Lower lobe of right lung (tissue), 2 donors: ENCODE measurements around the gene MSL2. TPM values are rescaled to one million over a fixed set of nuclear protein-coding genes. Genes with fewer than 3 reads are reported as not detected.

Experiments used
- ATAC-seq, 2 donors: fragments of 200-7000 bp; cut with Tn5 transposase; one replicate each; pipeline ENCODE4 v1.9.1; 2020 to 2022; ENCODE audit warnings: mild to moderate bottlenecking in 2 of 2, moderate library complexity in 2 of 2
- DNase-seq: peaks from one replicate; pipeline ENCODE4 v3.0.0-alpha.2; 2020
- H3K27ac ChIP-seq: fragments of 200-600 bp; one replicate; pipeline ENCODE4 v1.8.0; 2022
- H3K27me3 ChIP-seq: fragments of 200-600 bp; one replicate; pipeline ENCODE4 v1.8.0; 2022; ENCODE audit warnings: low read depth
- H3K36me3 ChIP-seq: fragments of 200-600 bp; one replicate; pipeline ENCODE4 v1.8.0; 2022; ENCODE audit warnings: mild to moderate bottlenecking
- H3K4me1 ChIP-seq: fragments of 200-600 bp; one replicate; pipeline ENCODE4 v1.8.0; 2022
- H3K4me3 ChIP-seq: fragments of 200-600 bp; one replicate; pipeline ENCODE4 v1.8.0; 2022; ENCODE audit warnings: mild to moderate bottlenecking
- H3K9me3 ChIP-seq: fragments of 200-600 bp; one replicate; pipeline ENCODE4 v1.8.0; 2022
- intact Hi-C: fragments of 100-400 bp; cut with DNase I; formaldehyde crosslinking; loops from one replicate; pipeline ENCODE4 v1.11.0; 2022
- long read RNA-seq: library from polyadenylated mRNA; unstranded; transcript quantifications from one replicate; pipeline ENCODE4 v2.0.0, GENCODE V29; 2021
- total RNA-seq: library from RNA; stranded (reverse); fragmentation: NEBNext Ultra II Directional; extraction: Animal tissue kit (Norgen Biotek cat#: 25700); gene quantifications from one replicate; pipeline ENCODE4 v1.2.1, GENCODE V29; 2021
- TF ChIP-seq, protein P1 (sequence below): fragments of 200-600 bp; IDR thresholded peaks from one replicate; pipeline ENCODE4 v1.8.0; 2022; ENCODE audit warnings: antibody characterized with exemption, mild to moderate bottlenecking
- donor health status: DM: no; HTN: yes; CAD: no; lungs with severe emphysema.

Gene MSL2, protein sequence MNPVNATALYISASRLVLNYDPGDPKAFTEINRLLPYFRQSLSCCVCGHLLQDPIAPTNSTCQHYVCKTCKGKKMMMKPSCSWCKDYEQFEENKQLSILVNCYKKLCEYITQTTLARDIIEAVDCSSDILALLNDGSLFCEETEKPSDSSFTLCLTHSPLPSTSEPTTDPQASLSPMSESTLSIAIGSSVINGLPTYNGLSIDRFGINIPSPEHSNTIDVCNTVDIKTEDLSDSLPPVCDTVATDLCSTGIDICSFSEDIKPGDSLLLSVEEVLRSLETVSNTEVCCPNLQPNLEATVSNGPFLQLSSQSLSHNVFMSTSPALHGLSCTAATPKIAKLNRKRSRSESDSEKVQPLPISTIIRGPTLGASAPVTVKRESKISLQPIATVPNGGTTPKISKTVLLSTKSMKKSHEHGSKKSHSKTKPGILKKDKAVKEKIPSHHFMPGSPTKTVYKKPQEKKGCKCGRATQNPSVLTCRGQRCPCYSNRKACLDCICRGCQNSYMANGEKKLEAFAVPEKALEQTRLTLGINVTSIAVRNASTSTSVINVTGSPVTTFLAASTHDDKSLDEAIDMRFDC
- 36.9 TPM for total RNA-seq
- long read RNA-seq, full-length matches to known transcripts: 3 of 10 reads
- long read RNA-seq, partial matches to known transcripts: 0 of 10 reads
- long read RNA-seq, other reads (novel, unspliced or antisense): 7 of 10 reads

DNA sequence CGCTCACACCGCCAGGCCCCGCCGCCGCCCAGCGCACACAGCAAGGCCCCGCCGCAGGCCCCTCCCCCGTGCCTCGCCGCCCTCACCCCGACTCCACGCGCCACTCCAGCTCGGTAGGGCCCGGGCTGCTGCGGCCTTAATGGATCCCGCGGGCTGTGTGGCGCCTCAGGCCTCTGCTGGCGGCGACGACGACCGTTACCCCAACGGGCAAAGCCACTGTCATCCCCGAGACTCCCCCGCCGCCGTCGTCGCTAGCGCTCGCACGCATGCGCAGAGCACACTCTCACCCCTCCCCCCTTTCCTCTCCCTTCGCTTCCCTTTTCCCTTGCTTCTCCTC, at the start of gene MSL2:
MSL2 (minus strand) TSS at position 272 of the 337 bp plus-strand sequence. CDS start 1,222 bp downstream, outside the sequence.
- ATAC-seq: peak; percentile 63 to 66
- H3K36me3 ChIP-seq: no peaks in the 10 kb centered on the region

DNA sequence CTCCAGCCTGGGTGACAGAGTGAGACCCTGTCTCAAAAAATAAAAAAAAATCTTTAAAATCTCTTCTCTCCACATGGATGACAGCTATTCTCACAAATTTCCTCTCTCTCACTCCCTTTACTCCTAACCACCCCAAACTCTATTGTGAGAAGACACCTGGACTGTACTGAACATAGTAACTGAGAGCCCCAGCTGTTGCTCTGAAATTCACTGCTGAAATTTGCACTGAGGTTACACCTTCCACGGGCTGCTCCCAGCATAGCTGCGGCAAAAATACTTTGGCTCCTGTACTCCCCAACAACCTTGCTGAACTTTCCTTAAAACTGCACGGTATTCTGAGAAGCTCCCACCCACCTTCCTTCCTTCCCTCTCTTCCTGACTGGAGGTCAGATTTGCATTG, 49.6 kb upstream of the MSL2 start:
- peaks cover 5% of the 10 kb centered on the region for H3K4me1 ChIP-seq
- intact Hi-C loops: no loop called here
- no peaks in the 10 kb centered on the region for H3K36me3 ChIP-seq
- no peak overlapping the region for H3K4me3 ChIP-seq
- ATAC-seq: no peak
- H3K9me3 ChIP-seq: no peaks in the 10 kb centered on the region
- no peaks in the 10 kb centered on the region for H3K27me3 ChIP-seq
- no peak overlapping the region for H3K27ac ChIP-seq
- TF ChIP-seq, protein P1, sequence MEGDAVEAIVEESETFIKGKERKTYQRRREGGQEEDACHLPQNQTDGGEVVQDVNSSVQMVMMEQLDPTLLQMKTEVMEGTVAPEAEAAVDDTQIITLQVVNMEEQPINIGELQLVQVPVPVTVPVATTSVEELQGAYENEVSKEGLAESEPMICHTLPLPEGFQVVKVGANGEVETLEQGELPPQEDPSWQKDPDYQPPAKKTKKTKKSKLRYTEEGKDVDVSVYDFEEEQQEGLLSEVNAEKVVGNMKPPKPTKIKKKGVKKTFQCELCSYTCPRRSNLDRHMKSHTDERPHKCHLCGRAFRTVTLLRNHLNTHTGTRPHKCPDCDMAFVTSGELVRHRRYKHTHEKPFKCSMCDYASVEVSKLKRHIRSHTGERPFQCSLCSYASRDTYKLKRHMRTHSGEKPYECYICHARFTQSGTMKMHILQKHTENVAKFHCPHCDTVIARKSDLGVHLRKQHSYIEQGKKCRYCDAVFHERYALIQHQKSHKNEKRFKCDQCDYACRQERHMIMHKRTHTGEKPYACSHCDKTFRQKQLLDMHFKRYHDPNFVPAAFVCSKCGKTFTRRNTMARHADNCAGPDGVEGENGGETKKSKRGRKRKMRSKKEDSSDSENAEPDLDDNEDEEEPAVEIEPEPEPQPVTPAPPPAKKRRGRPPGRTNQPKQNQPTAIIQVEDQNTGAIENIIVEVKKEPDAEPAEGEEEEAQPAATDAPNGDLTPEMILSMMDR: no peak
- DNase-seq: no peak

More for the DNA sequence above, at the start of gene MSL2:
- TF ChIP-seq, protein P1: no peak
- Histone ChIP-seq H3K27ac (peak within 1 kb of the TSS; percentile 100), H3K27me3 (no peaks in the 10 kb centered on the region), H3K9me3 (no peaks in the 10 kb centered on the region), H3K4me3 (peak within 1 kb of the TSS; percentile 84), H3K4me1 (peaks cover 34% of the 10 kb centered on the region)
- no peak for DNase-seq
- intact Hi-C loops: no loop called here

DNA sequence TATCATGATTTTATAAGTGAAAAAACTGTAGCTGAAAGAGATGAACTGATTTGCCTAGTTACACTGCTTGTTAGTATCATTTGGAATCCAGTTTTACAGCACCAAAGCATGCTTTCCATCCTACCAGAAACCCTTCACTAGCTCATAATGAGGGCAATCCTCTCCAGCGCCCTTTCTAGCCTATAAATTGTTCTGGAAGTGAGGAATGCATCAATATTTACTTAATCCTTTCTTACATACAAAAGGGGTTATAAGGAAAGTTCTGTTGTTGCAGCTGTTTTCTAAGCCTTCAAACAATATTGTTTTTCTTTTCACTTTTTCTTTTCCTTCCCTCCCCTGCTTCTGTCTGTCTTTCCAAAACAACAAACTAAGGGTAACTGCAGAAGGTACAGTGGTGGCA, 43.0 kb upstream of the MSL2 start:
- H3K4me3 ChIP-seq: no peak overlapping the region
- ATAC-seq (no peak), DNase-seq (no peak)
- H3K9me3 ChIP-seq: no peaks in the 10 kb centered on the region
- TF ChIP-seq, protein P1: no peak
- H3K36me3 ChIP-seq: no peaks in the 10 kb centered on the region
- intact Hi-C loops: no loop called here
- H3K4me1 ChIP-seq: no peaks in the 10 kb centered on the region
- H3K27me3 ChIP-seq: no peaks in the 10 kb centered on the region
- no peak overlapping the region for H3K27ac ChIP-seq

DNA sequence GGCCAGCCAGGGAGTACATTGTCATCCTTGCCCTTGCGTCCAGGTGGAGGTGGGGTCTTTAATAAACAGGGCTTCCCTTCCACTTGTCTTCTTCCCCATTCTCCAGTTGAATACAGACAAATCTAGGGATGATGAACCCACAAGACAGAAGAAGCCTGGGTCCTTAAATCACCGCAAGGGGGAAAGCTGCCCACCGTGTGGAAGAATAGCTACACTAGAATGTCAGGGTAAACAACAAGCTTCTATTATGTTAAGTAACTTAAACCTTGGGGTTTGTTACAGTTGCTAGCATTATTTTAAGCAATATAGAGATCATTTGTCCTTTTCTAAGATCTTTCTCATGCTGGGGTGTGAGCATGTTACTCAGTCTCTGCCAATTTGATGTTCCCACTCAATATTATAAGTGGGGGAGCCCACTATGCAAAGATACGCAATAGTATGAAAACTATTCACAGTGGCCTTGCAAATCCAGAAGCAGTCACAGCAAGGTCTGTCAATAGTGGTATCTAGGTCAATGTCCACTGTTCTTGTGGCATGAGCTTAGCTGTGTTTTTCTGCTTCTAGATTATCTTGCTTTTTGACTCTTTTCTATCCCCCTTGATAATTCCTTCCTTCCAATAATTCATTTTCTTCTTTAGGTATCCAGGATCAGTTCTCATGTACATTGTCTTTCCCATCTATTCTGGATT, 42.0 kb upstream of the MSL2 start:
- no peaks in the 10 kb centered on the region for H3K27me3 ChIP-seq
- H3K27ac ChIP-seq: no peak overlapping the region
- no peaks in the 10 kb centered on the region for H3K9me3 ChIP-seq
- no peaks in the 10 kb centered on the region for H3K4me1 ChIP-seq
- no peak for DNase-seq
- H3K4me3 ChIP-seq: no peak overlapping the region
- no peaks in the 10 kb centered on the region for H3K36me3 ChIP-seq
- no peak for ATAC-seq
- intact Hi-C loops: no loop called here
- TF ChIP-seq, protein P1: no peak

DNA sequence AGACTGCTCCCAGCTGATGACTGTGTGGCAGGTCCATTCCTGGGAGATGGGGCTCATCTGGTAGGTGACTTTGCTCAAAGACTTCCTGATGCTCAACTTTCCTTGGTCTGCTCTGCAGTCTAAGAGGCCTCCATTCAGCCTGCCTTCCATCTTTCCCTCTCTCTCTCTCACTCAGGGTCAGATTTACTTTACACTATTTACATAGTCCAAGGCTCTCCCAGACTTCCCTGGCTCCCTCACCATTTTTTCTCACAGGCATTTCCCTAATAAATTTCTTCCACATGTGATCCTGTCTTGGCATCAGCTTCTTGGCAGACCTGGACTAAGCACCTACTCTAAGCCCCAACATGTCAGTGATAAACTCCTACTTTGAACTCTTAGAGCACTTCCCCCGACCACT, 41.0 kb upstream of the MSL2 start:
- intact Hi-C loops: no loop called here
- Histone ChIP-seq H3K36me3 (no peaks in the 10 kb centered on the region), H3K4me3 (no peak overlapping the region), H3K27me3 (no peaks in the 10 kb centered on the region), H3K27ac (no peak overlapping the region), H3K4me1 (no peaks in the 10 kb centered on the region), H3K9me3 (no peaks in the 10 kb centered on the region)
- no peak for DNase-seq
- TF ChIP-seq, protein P1: no peak
- no peak for ATAC-seq
